HCT116 (cell line): ENCODE measurements around the gene PARVG. TPM values are rescaled to one million over a fixed set of nuclear protein-coding genes. Genes with fewer than 3 reads are reported as not detected.
"Not testable (repeated sequence)": the region's sequence is repeated elsewhere in the genome, so short reads cannot be mapped to it uniquely, and the experiment has no call there.

Experiments
- ATAC-seq: fragments of 200-7000 bp; cut with Tn5 transposase; 2 replicates; pipeline ENCODE4 v1.9.1; 2020; ENCODE audit warnings: mild to moderate bottlenecking, moderate library complexity
- BruUV-seq: library from RNA; stranded (reverse); fragments of 400-500 nt; replicated peaks from 2 replicates; lab custom pipeline; 2021; lab: Mats Ljungman, UMichigan
- CTCF ChIA-PET: fragments of 300-600 bp; sonication (Branson Sonifier 250); formaldehyde crosslinking; loops from one replicate; lab custom pipeline; 2021; ENCODE audit warnings: antibody characterized with exemption; lab: Charles Lee
- POLR2A ChIA-PET: fragments of 300-600, 350-600 bp; sonication (Branson Sonifier 250); formaldehyde crosslinking; loops from one replicate; lab custom pipeline; 2021; ENCODE audit warnings: antibody characterized with exemption; lab: Charles Lee
- RAD21 ChIA-PET, 2 experiments: fragments of 300-600 bp; sonication (Branson Sonifier 250); formaldehyde crosslinking; loops; one replicate each; lab custom pipeline; 2023; ENCODE audit warnings: low total read pairs in 2 of 2; ENCODE audit not compliant: uncharacterized antibody in 2 of 2, unreplicated experiment in 2 of 2, low non-redundant PET in 1 of 2; lab: Charles Lee
- DNase-seq: peaks from one replicate; pipeline ENCODE4 v3.0.0-alpha.2; 2010; ENCODE audit warnings: low read depth, low spot score
- H2AFZ ChIP-seq: fragments of 200-600 bp; shearing (Covaris generic), sonication (generic); 2 replicates; pipeline ENCODE4 v1.6.1; 2017; ENCODE audit warnings: low read depth, mixed run types, mixed read lengths, antibody characterized with exemption, low read length; ENCODE audit not compliant: poor library complexity, severe bottlenecking
- H3K27ac ChIP-seq: 2 replicates; pipeline ENCODE4 v1.5.1; 2012; ENCODE audit warnings: low read depth, low read length
- H3K27me3 ChIP-seq: fragments of 200-600 bp; sonication (generic); 2 replicates; pipeline ENCODE4 v1.6.1; 2016; ENCODE audit warnings: mixed run types, low read length, mixed read lengths; ENCODE audit not compliant: insufficient read depth
- H3K36me3 ChIP-seq, 2 experiments: fragments of 200-500 bp in 1 of 2; fragments of 200-600 bp in 1 of 2; sonication (Bioruptor generic) in 1 of 2; sonication (generic) in 1 of 2; 2 replicates each; pipeline versions ENCODE4 v1.5.1 to v1.6.1; 2014 to 2016; ENCODE audit warnings: low read length in 2 of 2, inconsistent platforms in 1 of 2, mixed read lengths in 1 of 2, mixed run types in 1 of 2; ENCODE audit not compliant: insufficient read depth in 2 of 2, control insufficient read depth in 1 of 2
- H3K4me1 ChIP-seq, 2 experiments: fragments of 200-600 bp in 1 of 2; sonication (generic) in 1 of 2; 2 replicates each; pipeline versions ENCODE4 v1.5.1 to v1.6.1; 2012 to 2017; ENCODE audit warnings: low read length in 2 of 2, inconsistent platforms in 1 of 2, mild to moderate bottlenecking in 1 of 2, mixed read lengths in 1 of 2, mixed run types in 1 of 2, moderate library complexity in 1 of 2; ENCODE audit not compliant: insufficient read depth in 2 of 2, control insufficient read depth in 1 of 2
- H3K4me2 ChIP-seq: fragments of 200-600 bp; sonication (generic); 2 replicates; pipeline ENCODE4 v1.6.1; 2017; ENCODE audit warnings: mixed run types, low read length, mixed read lengths
- H3K4me3 ChIP-seq, 2 experiments: fragments of 200-600 bp in 1 of 2; sonication (generic) in 1 of 2; replicated peaks in 1 of 2; 2 replicates each; pipeline ENCODE4 v1.5.1; 2011 to 2016; ENCODE audit warnings: low read length in 2 of 2, control low read depth in 1 of 2, low read depth in 1 of 2, mild to moderate bottlenecking in 1 of 2, mixed read lengths in 1 of 2, mixed run types in 1 of 2
- H3K79me2 ChIP-seq: fragments of 200-600 bp; sonication (generic); 2 replicates; pipeline ENCODE4 v1.6.1; 2017; ENCODE audit warnings: mild to moderate bottlenecking, mixed run types, low read length, moderate library complexity, mixed read lengths; ENCODE audit not compliant: insufficient read depth
- H3K9ac ChIP-seq: fragments of 200-600 bp; sonication (generic); 2 replicates; pipeline ENCODE4 v1.6.1; 2016; ENCODE audit warnings: low read length, mixed read lengths
- H3K9me2 ChIP-seq: fragments of 200-600 bp; sonication (generic), shearing (Covaris generic); 2 replicates; pipeline ENCODE4 v1.6.1; 2017; ENCODE audit warnings: mixed run types, mild to moderate bottlenecking, moderate library complexity; ENCODE audit not compliant: insufficient read depth
- H3K9me3 ChIP-seq, 2 experiments: fragments of 200-500 bp in 1 of 2; fragments of 200-600 bp in 1 of 2; sonication (Bioruptor generic) in 1 of 2; sonication (generic) in 1 of 2; 2 replicates each; pipeline ENCODE4 v1.6.1; 2014 to 2017; ENCODE audit warnings: low read length in 2 of 2, mixed read lengths in 2 of 2, inconsistent platforms in 1 of 2, low read depth in 1 of 2, mild to moderate bottlenecking in 1 of 2, mixed run types in 1 of 2, moderate library complexity in 1 of 2; ENCODE audit not compliant: control insufficient read depth in 1 of 2, insufficient read depth in 1 of 2
- H4K20me1 ChIP-seq: fragments of 200-600 bp; sonication (generic), shearing (Covaris generic); 2 replicates; pipeline ENCODE4 v1.6.1; 2017; ENCODE audit warnings: mixed run types, mild to moderate bottlenecking, moderate library complexity; ENCODE audit not compliant: insufficient read depth
- ELF1 ChIP-seq: IDR thresholded peaks from 2 replicates; pipeline ENCODE4 v1.6.1; 2012; ENCODE audit warnings: low read depth, borderline replicate concordance
- FOSL1 ChIP-seq: IDR thresholded peaks from 2 replicates; pipeline ENCODE4 v1.6.1; 2012; ENCODE audit warnings: low read depth
- RAD21 ChIP-seq: IDR thresholded peaks from 2 replicates; pipeline ENCODE4 v1.6.1; 2012; ENCODE audit warnings: low read depth, mild to moderate bottlenecking
- SRF ChIP-seq: IDR thresholded peaks from 2 replicates; pipeline ENCODE4 v1.6.1; 2012; ENCODE audit warnings: low read depth
- intact Hi-C: fragments of 100-400 bp; cut with micrococcal nuclease; formaldehyde crosslinking; loops from 2 replicates; pipeline ENCODE4 v1.10.0; 2022
- total RNA-seq: library from RNA; stranded (reverse); gene quantifications from one replicate; pipeline ENCODE4 v1.2.1, GENCODE V29; 2021; ENCODE audit not compliant: unreplicated experiment

The PARVG gene
- total RNA-seq, 1 experiment from 2014 or later = 0.57 TPM

- Histone ChIP-seq H3K36me3 (no peaks in the 10 kb centered on the region), H2AFZ (peak overlapping the region; percentile 3), H3K4me2 (no peak overlapping the region), H3K27me3 (no peaks in the 10 kb centered on the region), H3K27ac (no peak overlapping the region), H3K9me3 (peaks cover 0 to 7% of the 10 kb centered on the region in 2 experiments; a peak in 1 of 4 replicates), H3K4me1 (no peaks in the 10 kb centered on the region), H3K9me2 (no peaks in the 10 kb centered on the region), H3K79me2 (no peaks in the 10 kb centered on the region), H3K9ac (no peak overlapping the region), H3K4me3 (no peak overlapping the region), H4K20me1 (no peaks in the 10 kb centered on the region)
- intact Hi-C loops = no loop called here
- ChIA-PET POLR2A (no interaction called here), RAD21 (no interaction called here), CTCF (no interaction called here)
- BruUV-seq = no TSS peak
- ATAC-seq (no peak), DNase-seq (no peak)
- 0 out of 2 replicates have a peak, but pooled peaks have one; percentile 14 for TF ChIP-seq ELF1
- no peak for TF ChIP-seq FOSL1
Observed at GRCh38 chr22:44231233-44231632, 50.5 kb downstream of the PARVG start.

GRCh38 chr22:44234372-44234771 lies 53.6 kb downstream of the PARVG start:
- H3K27me3 ChIP-seq, H3K9me2 ChIP-seq, RAD21 ChIA-PET, DNase-seq, ATAC-seq, H3K4me2 ChIP-seq, H4K20me1 ChIP-seq, H3K27ac ChIP-seq, CTCF ChIA-PET, H3K79me2 ChIP-seq, H2AFZ ChIP-seq, H3K9ac ChIP-seq, BruUV-seq, H3K36me3 ChIP-seq, H3K9me3 ChIP-seq, H3K4me1 ChIP-seq, POLR2A ChIA-PET, H3K4me3 ChIP-seq, intact Hi-C loops: not testable (repeated sequence)

- H2AFZ ChIP-seq = no peak overlapping the region
- ChIA-PET CTCF (no interaction called here), POLR2A (no interaction called here), RAD21 (no interaction called here)
- intact Hi-C loops = no loop called here
- no peak overlapping the region for H3K4me3 ChIP-seq
- H3K4me2 ChIP-seq = no peak overlapping the region
- TF ChIP-seq RAD21 (no peak), SRF (no peak)
- no peak overlapping the region for H3K9ac ChIP-seq
- H3K27ac ChIP-seq = no peak overlapping the region
- no peaks in the 10 kb centered on the region for H3K9me2 ChIP-seq
- H4K20me1 ChIP-seq = no peaks in the 10 kb centered on the region
- no peaks in the 10 kb centered on the region for H3K4me1 ChIP-seq
- ATAC-seq = no peak
- no peak for DNase-seq
- H3K79me2 ChIP-seq = no peaks in the 10 kb centered on the region
- H3K36me3 ChIP-seq = no peaks in the 10 kb centered on the region
- no TSS peak for BruUV-seq
- 0 out of 2 replicates have a peak, but pooled peaks cover 2% of the 10 kb centered on the region for H3K27me3 ChIP-seq
- no peaks in the 10 kb centered on the region for H3K9me3 ChIP-seq
Observed at GRCh38 chr22:44237290-44237689, 56.6 kb downstream of the PARVG start.

- DNase-seq, H4K20me1 ChIP-seq, H3K9me3 ChIP-seq, BruUV-seq, H3K27ac ChIP-seq, H3K79me2 ChIP-seq, H3K36me3 ChIP-seq, ATAC-seq, RAD21 ChIA-PET, H3K9ac ChIP-seq, H3K4me2 ChIP-seq, H3K9me2 ChIP-seq, intact Hi-C loops, H3K4me1 ChIP-seq, CTCF ChIA-PET, POLR2A ChIA-PET, H2AFZ ChIP-seq, H3K4me3 ChIP-seq: not testable (repeated sequence)
- H3K27me3 ChIP-seq = 0 out of 2 replicates have a peak, but pooled peaks cover 14% of the 10 kb centered on the region
Observed at GRCh38 chr22:44241121-44241520, 60.4 kb downstream of the PARVG start.
